Activated T-cell treated with anti-CD3 and anti-CD28 coated beads, Interleukin-2, amount 50 U/mL, for 24 hours (primary cell): Measurements from ENCODE around the gene MAP4K4.

Experiments
- DNase-seq: peaks from one replicate; pipeline ENCODE4 v3.0.0-alpha.2; 2020
- H3K27ac Mint-ChIP-seq: 2 replicates; pipeline ENCODE4 v1.8.0; 2020; ENCODE audit warnings: mild to moderate bottlenecking, mixed read lengths
- H3K27me3 Mint-ChIP-seq: 2 replicates; pipeline ENCODE4 v1.8.0; 2020; ENCODE audit warnings: mixed read lengths
- H3K36me3 Mint-ChIP-seq: 2 replicates; pipeline ENCODE4 v1.8.0; 2020; ENCODE audit warnings: low read depth, mixed read lengths
- H3K4me1 Mint-ChIP-seq: 2 replicates; pipeline ENCODE4 v1.8.0; 2020; ENCODE audit warnings: low read depth, mixed read lengths
- H3K4me3 Mint-ChIP-seq: 2 replicates; pipeline ENCODE4 v1.8.0; 2020; ENCODE audit warnings: mild to moderate bottlenecking, moderate library complexity, mixed read lengths
- H3K9me3 Mint-ChIP-seq: 2 replicates; pipeline ENCODE4 v1.8.0; 2020; ENCODE audit warnings: mixed read lengths

The MAP4K4 gene

GRCh38 chr2:101803128-101803527, 105.6 kb downstream of the MAP4K4 start:
- H3K4me1 Mint-ChIP-seq: peaks cover 77% of the 10 kb centered on the region
- no peaks in the 10 kb centered on the region for H3K27me3 Mint-ChIP-seq
- no peak for DNase-seq
- no peaks in the 10 kb centered on the region for H3K9me3 Mint-ChIP-seq
- H3K4me3 Mint-ChIP-seq: no peak overlapping the region
- H3K27ac Mint-ChIP-seq: no peak overlapping the region
- peaks cover 12% of the 10 kb centered on the region for H3K36me3 Mint-ChIP-seq

GRCh38 chr2:101803945-101804696, 106.6 kb downstream of the MAP4K4 start:
- Mint-ChIP-seq H3K27ac (no peak overlapping the region), H3K9me3 (no peaks in the 10 kb centered on the region), H3K27me3 (no peaks in the 10 kb centered on the region), H3K4me3 (no peak overlapping the region), H3K4me1 (peaks cover 73% of the 10 kb centered on the region), H3K36me3 (peaks cover 12% of the 10 kb centered on the region)
- DNase-seq: no peak

DNA sequence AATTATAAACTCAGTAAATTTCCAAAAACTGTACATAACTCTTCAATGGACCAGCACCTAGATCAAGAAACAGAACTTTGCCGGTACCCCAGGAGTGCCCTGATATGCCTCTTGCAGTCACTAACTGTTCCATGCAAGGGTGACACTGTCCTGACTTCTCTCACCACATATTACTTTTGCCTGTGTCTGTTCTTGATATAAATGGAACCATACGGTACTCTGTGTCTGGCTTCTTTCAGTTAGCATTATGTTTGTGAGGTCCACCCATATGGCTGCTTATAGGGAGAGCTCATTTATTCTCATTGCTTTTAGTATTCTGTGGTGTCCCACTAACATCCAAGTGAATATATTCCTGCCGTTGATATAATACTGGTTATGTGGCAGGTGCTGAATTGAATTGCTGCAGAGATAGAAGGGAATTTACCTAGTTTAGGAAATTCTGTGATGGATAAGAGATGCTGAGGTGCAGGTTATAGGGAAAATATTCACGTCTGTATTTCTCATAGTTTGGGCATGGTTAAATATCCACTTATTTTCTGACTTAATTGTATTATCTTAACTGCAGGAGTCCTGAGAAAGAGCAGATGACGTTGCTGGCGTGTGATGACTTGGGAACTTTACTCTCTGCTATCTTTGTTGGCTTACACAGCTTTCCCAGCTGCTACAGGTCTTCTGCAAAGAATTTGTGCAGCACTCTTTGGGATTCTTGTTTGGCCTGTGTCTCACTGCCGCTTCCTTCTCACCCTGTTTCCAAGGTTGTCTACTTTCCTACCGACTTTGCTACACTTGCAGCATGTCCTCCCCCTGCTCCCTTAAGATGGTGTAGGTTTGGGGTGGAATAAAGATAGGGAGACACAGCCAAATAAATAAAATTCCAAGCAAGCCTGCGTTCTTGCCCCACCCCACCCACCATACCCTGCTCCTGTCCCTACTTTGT, 107.9 kb downstream of the MAP4K4 start:
- Mint-ChIP-seq H3K27ac (peak overlapping the region; percentile 76), H3K4me3 (peak overlapping the region; percentile 5), H3K27me3 (no peaks in the 10 kb centered on the region), H3K36me3 (peaks cover 12% of the 10 kb centered on the region), H3K4me1 (peaks cover 75% of the 10 kb centered on the region), H3K9me3 (no peaks in the 10 kb centered on the region)
- DNase-seq: no peak

DNA sequence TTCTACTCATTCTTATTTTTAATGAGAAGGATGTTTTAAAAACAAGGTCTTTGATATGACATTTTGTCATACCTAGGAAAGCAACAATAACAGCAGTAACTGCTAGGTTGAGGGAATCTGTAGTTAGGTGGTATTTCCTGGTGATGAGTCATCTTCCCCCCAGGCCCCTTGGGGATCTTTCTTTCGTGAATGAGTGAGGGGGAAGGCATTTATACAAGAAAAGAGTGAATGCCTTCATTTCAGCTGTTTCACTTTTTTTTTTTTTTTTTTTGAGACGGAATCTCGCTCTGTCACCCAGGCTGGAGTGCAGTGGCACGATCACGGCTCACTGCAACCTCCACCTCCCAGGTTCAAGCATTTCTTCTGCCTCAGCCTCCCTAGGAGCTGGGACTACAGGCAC, 108.6 kb downstream of the MAP4K4 start:
- no peak overlapping the region for H3K4me3 Mint-ChIP-seq
- H3K9me3 Mint-ChIP-seq: no peaks in the 10 kb centered on the region
- peaks cover 12% of the 10 kb centered on the region for H3K36me3 Mint-ChIP-seq
- DNase-seq: no peak
- H3K27ac Mint-ChIP-seq: peak overlapping the region; percentile 76
- no peaks in the 10 kb centered on the region for H3K27me3 Mint-ChIP-seq
- peaks cover 74% of the 10 kb centered on the region for H3K4me1 Mint-ChIP-seq

DNA sequence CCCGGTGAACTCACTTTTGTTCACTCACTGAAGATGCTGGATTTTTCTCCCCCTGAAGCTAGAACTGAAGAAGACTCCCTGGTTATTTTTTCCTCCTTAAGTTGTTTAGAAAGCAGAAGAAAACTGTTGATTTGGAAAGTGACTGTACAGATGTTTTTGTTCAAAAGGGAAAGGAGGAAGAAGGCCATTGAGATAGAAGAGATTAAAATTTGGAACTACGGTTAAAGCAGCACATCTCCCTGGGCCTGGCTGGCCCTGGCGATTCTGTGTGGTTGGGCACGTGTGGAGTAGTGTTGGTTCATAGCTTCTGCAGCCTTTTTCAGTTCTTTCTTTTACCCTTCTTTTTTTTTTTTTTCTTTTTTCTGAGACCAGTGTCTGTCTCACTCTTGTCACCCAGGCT, 109.2 kb downstream of the MAP4K4 start:
- Mint-ChIP-seq H3K4me3 (peak overlapping the region; percentile 25), H3K4me1 (peaks cover 76% of the 10 kb centered on the region), H3K27ac (peak overlapping the region; percentile 80), H3K27me3 (no peaks in the 10 kb centered on the region), H3K9me3 (no peaks in the 10 kb centered on the region), H3K36me3 (peaks cover 16% of the 10 kb centered on the region)
- no peak for DNase-seq

- Mint-ChIP-seq H3K9me3 (no peaks in the 10 kb centered on the region), H3K27ac (peak overlapping the region; percentile 68), H3K27me3 (no peaks in the 10 kb centered on the region), H3K36me3 (peaks cover 16% of the 10 kb centered on the region), H3K4me3 (no peak overlapping the region), H3K4me1 (peaks cover 76% of the 10 kb centered on the region)
- DNase-seq: no peak
These were observed 109.7 kb downstream of the MAP4K4 start for GRCh38 chr2:101807242-101807641.

- no peak for DNase-seq
- Mint-ChIP-seq H3K9me3 (no peaks in the 10 kb centered on the region), H3K4me1 (peaks cover 73% of the 10 kb centered on the region), H3K27ac (no peak overlapping the region), H3K27me3 (no peaks in the 10 kb centered on the region), H3K4me3 (no peak overlapping the region), H3K36me3 (peaks cover 14% of the 10 kb centered on the region)
These were observed 110.6 kb downstream of the MAP4K4 start for GRCh38 chr2:101808006-101808562.

- Mint-ChIP-seq H3K36me3 (peaks cover 16% of the 10 kb centered on the region), H3K27ac (no peak overlapping the region), H3K9me3 (no peaks in the 10 kb centered on the region), H3K4me3 (no peak overlapping the region), H3K27me3 (no peaks in the 10 kb centered on the region), H3K4me1 (peaks cover 73% of the 10 kb centered on the region)
- no peak for DNase-seq
These were observed 112.2 kb downstream of the MAP4K4 start for GRCh38 chr2:101809698-101810097.

DNA sequence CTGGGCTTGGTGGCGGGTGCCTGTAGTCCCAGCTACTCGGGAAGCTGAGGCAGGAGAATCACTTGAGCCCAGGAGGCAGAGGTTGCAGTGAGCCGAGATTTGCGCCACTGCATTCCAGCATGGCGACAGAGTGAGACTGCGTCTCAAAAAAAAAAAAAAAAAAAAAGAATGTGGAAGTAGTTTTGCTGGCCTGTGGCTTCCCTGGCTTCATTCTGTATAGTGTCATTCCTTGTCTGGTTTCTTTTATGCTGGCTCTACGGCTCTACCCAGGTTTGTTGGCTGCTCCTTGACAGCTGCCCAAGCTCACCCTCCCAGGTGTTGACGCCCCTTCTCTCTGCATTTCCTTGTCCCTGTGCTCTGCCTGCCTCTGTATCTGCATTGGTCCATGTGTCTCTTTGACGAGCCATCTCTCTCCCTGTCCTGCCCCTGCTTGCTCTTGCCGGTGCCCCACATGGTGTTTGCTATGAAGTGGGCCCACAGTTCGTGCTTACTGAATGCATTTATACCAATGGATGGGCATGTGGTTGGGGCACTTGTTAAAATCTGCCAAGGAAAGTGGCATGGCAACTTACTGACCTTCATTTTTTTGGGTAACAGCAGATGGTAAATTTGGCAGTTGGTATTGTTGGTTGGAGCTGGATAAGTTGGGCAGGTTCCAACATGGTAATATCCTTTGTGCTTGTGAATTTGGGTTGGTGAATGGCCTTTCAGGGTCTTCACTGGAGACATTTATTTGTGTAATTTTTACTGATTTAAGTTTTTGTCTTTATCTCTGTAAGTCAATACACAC, 113.9 kb downstream of the MAP4K4 start:
- peak overlapping the region; percentile 13 for H3K27ac Mint-ChIP-seq
- DNase-seq: no peak
- H3K4me3 Mint-ChIP-seq: no peak overlapping the region
- H3K27me3 Mint-ChIP-seq: no peaks in the 10 kb centered on the region
- no peaks in the 10 kb centered on the region for H3K9me3 Mint-ChIP-seq
- peaks cover 16% of the 10 kb centered on the region for H3K36me3 Mint-ChIP-seq
- peaks cover 74% of the 10 kb centered on the region for H3K4me1 Mint-ChIP-seq

- no peak for DNase-seq
- Mint-ChIP-seq H3K27ac (no peak overlapping the region), H3K4me3 (no peak overlapping the region), H3K9me3 (no peaks in the 10 kb centered on the region), H3K4me1 (peaks cover 74% of the 10 kb centered on the region), H3K36me3 (peaks cover 13% of the 10 kb centered on the region), H3K27me3 (no peaks in the 10 kb centered on the region)
These were observed 114.7 kb downstream of the MAP4K4 start for GRCh38 chr2:101812226-101812625.

GRCh38 chr2:101814752-101815151, 117.2 kb downstream of the MAP4K4 start:
- H3K27ac Mint-ChIP-seq: no peak overlapping the region
- peaks cover 81% of the 10 kb centered on the region for H3K4me1 Mint-ChIP-seq
- no peak overlapping the region for H3K4me3 Mint-ChIP-seq

GRCh38 chr2:101815154-101815553, 117.6 kb downstream of the MAP4K4 start:
- H3K36me3 Mint-ChIP-seq: peaks cover 7% of the 10 kb centered on the region
- no peaks in the 10 kb centered on the region for H3K27me3 Mint-ChIP-seq
- H3K4me3 Mint-ChIP-seq: no peak overlapping the region
- H3K27ac Mint-ChIP-seq: no peak overlapping the region
- DNase-seq: no peak
- peaks cover 82% of the 10 kb centered on the region for H3K4me1 Mint-ChIP-seq
- H3K9me3 Mint-ChIP-seq: no peaks in the 10 kb centered on the region

More at GRCh38 chr2:101814752-101815151, 117.2 kb downstream of the MAP4K4 start:
- H3K36me3 Mint-ChIP-seq: peaks cover 7% of the 10 kb centered on the region
- H3K9me3 Mint-ChIP-seq: no peaks in the 10 kb centered on the region
- no peak for DNase-seq
- no peaks in the 10 kb centered on the region for H3K27me3 Mint-ChIP-seq

DNA sequence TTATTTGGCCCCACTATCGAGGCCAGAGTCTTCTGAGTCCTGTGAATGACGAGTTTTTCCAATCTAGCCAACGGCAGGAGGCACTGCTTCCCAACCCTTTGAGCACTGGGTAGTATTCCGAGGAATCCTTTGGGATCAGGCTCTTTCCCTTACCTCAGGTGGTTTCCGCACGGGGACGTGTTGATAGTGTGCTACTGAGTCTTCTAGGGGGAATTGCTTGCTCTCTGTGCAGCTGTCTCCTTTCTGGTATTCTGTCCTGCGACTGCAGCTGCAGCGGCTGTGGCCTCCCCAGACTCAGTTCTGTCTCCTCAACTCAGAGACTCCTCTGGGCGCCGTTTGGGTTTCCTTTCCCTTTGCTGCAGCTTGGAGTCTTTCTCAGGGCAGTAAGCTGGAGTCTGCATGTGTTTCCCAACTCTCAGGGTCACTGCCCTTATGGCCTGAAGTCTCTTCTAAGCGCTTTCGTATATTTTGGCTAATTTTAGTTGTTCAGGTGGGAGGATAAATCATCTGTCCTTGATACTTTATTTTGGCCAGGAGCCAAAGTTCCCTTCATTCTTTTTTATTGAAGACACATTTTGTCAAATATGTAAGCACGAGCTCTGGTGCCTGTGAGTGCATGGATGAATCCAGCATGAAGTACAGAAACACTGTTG, 118.4 kb downstream of the MAP4K4 start:
- H3K4me1 Mint-ChIP-seq: peaks cover 84% of the 10 kb centered on the region
- peaks cover 7% of the 10 kb centered on the region for H3K36me3 Mint-ChIP-seq
- DNase-seq: no peak
- no peaks in the 10 kb centered on the region for H3K9me3 Mint-ChIP-seq
- H3K27ac Mint-ChIP-seq: no peak overlapping the region
- no peak overlapping the region for H3K4me3 Mint-ChIP-seq
- H3K27me3 Mint-ChIP-seq: no peaks in the 10 kb centered on the region

DNA sequence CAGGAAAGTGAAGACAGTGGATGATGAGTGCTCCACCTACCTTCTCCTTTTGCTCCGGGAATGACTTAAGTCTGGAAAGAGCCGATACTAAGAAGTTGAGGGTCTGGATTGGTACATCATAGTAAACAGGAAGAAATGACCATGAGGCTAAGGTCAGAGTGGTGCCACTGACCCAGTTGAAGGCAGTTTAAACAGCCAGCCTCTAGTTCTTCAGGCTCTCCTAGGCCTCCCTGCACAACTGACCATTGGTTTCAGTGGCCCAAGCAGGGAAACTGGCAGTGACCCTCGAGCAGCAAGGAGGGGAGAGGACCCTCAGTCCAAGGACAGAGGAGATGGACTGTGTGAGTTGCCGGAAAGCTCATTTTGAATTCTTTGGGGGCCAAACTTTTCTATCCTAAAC, 119.1 kb downstream of the MAP4K4 start:
- H3K27ac Mint-ChIP-seq: no peak overlapping the region
- peaks cover 87% of the 10 kb centered on the region for H3K4me1 Mint-ChIP-seq
- no peak for DNase-seq
- H3K36me3 Mint-ChIP-seq: peaks cover 3% of the 10 kb centered on the region
- no peak overlapping the region for H3K4me3 Mint-ChIP-seq
- no peaks in the 10 kb centered on the region for H3K27me3 Mint-ChIP-seq
- no peaks in the 10 kb centered on the region for H3K9me3 Mint-ChIP-seq
